Ecto neural progenitor cell (in vitro differentiated cells): ENCODE measurements around the gene SLC2A4RG.
"Not testable (repeated sequence)": the region's sequence is repeated elsewhere in the genome, so short reads cannot be mapped to it uniquely, and the experiment has no call there.

Experiments
- DNase-seq: peaks from one replicate; pipeline ENCODE4 v3.0.0-alpha.2; 2018; ENCODE audit warnings: low spot score

SLC2A4RG gene

DNA sequence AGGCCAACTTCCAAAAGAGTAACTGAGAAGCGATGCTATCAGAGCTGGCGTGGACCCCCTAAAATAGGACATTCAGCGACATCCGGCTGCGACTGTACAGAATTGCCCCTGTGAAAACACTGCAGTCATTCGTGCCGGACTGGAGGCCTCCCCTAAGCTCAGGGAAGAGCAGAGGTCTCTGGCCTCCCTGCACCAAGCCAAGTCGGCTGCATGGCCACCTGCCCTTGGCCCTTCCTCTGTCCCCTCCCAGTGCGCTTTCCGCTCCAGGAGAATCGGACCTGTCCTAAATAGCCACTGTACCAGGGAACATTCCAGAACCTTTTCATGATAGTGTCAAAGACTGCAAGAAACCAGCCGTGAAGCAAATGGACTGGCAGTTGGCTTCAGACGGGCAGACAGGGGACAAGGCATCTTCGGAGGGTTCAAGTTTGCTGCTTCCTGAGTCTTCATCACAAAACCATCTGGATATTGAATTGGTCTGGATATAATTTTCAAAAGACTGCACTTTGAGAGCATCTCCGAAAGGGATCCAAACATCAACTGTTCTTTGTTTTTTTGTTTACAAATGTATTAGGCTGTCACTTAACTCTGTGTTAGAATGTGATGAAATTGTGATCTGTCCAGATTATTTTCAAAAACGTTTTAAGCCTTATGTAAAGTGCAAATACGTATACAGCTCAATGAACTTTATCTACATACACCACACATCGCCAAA is 16.5 kb downstream of the SLC2A4RG start:
- DNase-seq: no peak

DNA sequence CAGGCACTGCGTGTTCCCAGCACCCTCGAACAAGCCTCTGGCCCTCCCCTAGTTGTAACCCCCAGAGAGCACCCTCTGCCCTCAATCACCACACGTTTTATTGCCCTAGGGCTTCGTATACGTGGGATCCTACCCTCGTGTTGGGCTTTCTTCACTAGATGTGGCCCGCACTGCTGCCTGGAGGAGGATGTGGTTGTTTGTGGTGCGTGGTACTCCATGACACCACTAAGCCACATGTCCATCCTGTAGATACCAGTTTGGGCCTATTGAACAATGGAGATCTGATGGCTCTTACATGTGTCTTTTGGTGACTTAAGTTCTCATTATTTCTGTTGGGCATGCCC is 17.0 kb downstream of the SLC2A4RG start:
- DNase-seq: no peak

GRCh38 chr20:63758152-63758551 is 18.6 kb downstream of the SLC2A4RG start:
- no peak for DNase-seq

DNA sequence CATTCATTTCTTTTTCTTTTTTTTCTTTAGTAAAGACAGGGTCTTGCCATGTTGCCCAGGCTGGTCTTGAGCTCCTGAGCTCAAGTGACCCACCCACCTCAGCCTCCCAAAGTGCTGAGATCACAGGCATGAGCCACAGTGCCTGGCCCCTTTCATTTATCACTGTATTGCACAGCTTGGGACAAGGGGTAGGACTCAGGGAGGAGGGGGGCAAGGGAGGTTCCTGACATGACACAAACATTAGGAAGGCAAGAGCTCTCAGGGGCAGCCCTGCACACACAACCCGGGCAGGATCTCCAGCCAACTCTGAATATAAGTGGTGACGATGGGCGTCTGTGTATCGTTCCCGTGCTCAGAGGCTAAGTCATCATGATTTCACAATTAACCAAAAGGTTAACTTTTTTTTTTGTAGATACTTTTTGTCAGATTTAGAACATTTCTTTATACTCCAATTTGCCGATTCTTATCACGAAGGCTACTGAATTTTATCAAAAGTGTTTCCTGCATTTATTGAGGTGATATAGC is 19.9 kb downstream of the SLC2A4RG start:
- DNase-seq: no peak

- DNase-seq: no peak
These were observed 25.7 kb downstream of the SLC2A4RG start for GRCh38 chr20:63765082-63765873.

DNA sequence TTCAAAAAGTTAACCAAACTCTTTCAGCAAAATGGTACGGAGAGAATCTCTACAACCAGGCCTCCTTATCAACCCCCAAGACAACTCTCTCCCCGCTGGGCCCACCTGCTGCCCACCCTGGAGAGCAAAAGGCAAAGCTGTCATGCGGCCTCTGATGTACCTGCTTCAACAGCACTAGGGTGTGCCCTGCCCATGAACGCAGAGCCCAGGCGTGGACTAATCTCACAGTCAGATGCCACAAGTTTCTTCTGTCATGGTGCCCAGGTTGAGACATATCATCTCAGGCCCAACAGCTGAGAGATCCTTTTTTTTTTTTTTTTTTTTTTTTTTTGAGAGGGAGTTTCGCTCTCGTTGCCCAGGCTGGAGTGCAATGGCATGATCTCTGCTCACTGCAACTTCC is 26.3 kb downstream of the SLC2A4RG start:
- DNase-seq: no peak

DNA sequence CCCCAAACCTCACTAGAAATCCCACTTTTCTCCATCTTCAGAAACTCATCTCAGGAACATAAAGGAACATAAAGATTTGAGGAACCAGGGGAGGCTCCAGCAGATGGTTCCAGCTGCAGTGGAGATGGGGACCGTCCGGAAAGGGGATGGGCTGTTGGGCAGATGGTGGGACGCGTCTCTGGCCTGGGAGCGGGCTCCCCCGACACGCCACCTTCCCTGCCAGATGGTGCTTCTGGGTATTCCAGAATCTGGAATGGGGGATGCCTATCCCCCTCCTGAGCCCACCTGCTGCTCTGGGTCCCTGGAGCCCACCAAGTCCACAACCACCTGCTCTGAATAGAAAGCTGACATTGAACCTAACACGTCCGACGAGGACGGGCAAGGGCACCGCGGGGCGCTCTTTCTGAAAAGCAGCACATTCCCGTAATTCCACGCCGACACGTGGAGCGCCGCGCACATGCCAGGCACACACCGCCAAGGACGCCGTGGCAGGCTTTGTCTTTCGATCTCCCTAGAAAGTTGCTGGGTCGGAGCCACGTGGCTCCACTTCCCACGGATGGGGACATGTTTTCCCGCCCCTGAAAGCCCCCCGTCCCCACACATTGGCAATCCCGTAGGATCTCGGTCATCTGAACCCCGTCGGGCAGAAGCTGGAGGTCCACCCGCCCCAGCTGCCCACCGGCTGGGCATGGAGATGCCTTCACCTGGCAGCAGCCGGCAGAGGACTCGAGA is 27.3 kb downstream of the SLC2A4RG start:
- DNase-seq: no peak

- DNase-seq: no peak
These were observed 27.9 kb downstream of the SLC2A4RG start for GRCh38 chr20:63767456-63767855.

GRCh38 chr20:63767886-63768285 is 28.3 kb downstream of the SLC2A4RG start:
- DNase-seq: no peak

DNA sequence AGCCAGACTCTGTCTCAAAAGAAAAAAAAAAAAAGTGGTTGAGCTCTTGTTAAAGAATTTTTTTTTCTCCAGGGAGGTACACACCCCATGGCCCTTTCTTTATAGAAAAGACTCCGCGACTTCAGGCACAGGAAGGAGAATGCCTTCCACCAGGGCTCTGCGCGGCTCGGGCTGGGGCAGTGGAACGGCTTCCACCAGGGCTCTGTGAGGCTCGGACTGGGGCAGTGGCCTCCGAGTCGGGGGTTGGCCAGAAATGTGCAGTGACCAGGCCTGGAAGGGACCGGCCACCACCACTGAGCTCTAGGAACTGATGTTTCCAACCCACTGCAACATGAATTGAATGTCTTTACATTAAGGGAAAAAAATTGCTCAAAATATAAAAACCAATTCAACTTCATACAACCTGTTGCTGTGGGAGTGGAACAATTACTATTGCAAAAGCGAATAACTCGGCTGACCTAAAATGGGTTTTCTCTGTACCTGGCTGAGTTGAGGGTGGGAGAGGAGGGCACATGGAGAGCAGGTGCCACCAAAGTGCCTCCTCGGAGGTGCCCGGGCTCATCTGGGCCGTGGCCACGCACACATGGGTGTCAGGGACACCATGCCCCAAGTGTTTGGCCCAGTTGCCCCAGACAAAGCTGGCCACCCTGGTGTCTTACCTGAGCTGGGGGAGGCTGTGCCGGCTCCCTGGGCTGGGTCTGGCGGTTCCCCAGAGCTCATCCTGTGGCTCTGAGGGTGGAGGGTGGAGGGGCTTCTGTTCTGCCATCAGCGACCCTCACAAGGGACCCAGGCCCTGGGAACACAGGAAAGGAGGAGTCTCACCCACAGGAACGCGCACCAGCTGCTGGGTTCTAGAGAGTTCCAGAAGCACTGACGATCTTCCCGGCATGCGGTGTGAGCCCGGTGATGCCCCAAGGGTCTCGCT is 29.3 kb downstream of the SLC2A4RG start:
- DNase-seq: no peak

GRCh38 chr20:63769891-63770474 is 30.4 kb downstream of the SLC2A4RG start:
- no peak for DNase-seq

GRCh38 chr20:63771046-63771707 is 31.6 kb downstream of the SLC2A4RG start:
- DNase-seq: no peak

GRCh38 chr20:63772781-63773518 is 33.4 kb downstream of the SLC2A4RG start:
- DNase-seq: peak; percentile 44

- DNase-seq: no peak
These were observed 34.1 kb downstream of the SLC2A4RG start for GRCh38 chr20:63773571-63774241.

- no peak for DNase-seq
These were observed 34.7 kb downstream of the SLC2A4RG start for GRCh38 chr20:63774306-63774705.

GRCh38 chr20:63775096-63775978 is 35.8 kb downstream of the SLC2A4RG start:
- DNase-seq: peak; percentile 90

DNA sequence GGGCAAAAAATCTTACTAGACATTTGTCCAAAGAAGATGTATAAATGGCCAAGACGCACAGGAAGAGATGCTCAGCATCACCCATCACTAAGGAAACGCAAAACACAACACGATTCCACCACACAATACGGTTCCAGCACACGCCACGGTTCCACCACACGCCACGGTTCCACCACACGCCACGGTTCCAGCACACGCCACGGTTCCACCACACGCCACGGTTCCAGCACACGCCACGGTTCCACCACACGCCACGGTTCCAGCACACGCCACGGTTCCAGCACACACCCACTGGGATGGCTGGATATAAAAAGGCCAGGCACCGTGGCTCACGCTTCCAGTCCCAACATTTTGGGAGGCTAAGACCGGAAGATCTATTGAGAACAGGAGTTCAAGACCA is 37.3 kb downstream of the SLC2A4RG start:
- not testable (repeated sequence) for DNase-seq

DNA sequence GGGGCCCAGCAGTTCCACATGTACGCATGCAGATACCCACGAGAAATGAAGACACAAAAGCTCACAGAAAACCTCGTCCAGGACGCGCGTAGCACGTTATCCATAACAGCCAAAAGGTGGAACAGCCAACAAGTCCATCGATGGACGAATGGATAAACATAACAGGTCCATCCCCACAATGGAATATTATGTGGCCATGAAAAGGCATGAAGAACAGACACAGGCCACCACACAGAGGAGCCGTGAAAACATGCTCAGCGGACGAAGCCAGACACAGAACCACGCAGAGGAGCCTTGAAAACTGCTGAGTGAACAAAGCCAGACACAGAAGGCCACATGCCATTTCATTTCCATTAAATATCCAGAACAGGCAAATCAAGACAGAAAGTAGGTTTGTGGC is 38.0 kb downstream of the SLC2A4RG start:
- no peak for DNase-seq
